ENCODE measurements around the gene CDH3. TPM values are rescaled to one million over a fixed set of nuclear protein-coding genes. Genes with fewer than 3 reads are reported as not detected.

CDH3 gene
- total RNA-seq, 1 experiment from 2014 or later: 4.9 TPM

DNA sequence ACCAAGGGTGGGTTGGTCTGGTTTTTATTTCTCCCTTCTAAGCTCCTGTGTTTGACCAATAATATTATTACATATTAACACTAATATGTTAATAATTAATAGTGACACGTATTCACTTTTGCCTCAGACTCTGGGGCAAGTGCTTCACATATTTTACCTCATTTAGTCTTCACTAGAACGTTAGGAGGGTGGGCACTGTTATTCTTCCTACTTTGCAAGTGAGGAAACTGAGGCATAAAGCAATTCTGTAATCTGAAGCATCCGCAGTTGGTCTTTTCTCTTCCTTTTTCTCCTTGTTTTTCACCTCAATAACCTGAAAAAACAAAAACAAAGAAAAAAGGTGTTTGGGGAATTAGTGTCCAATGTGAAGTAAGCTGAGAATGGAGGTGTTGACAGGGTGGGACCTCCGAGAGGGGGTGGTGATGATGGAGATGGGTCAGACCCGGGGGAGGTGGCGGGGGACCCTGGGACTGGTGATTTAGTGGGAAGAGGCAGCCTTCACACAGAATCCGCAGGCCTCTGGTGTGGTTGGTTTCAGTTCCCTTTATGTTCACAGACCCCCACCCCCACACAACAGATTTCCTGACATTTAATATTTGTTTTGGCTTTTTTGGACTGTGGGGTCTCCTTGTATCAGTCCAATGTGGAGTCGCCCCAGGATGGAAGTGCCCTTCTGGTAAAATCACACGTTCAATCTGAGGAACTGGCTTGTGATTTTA is 95.7 kb downstream of the CDH3 start:
- H3K27me3 ChIP-seq (replicated peaks): peaks cover 18% of the 10 kb centered on the region
- no peaks in the 10 kb centered on the region for H3K9me3 ChIP-seq (replicated peaks)
- H3K36me3 ChIP-seq: no peaks in the 10 kb centered on the region
- no peak overlapping the region for H3K4me3 ChIP-seq
- no peak for DNase-seq (ENCODE audit: low read depth in 1 of 2, low spot score in 2 of 2)
- H3K27ac ChIP-seq: no peak overlapping the region
- no peaks in the 10 kb centered on the region for H3K4me1 ChIP-seq (replicated peaks)

- DNase-seq (ENCODE audit: low read depth in 1 of 2, low spot score in 2 of 2): no peak
- Histone ChIP-seq H3K4me3 (no peak overlapping the region), H3K4me1 (replicated peaks) (no peaks in the 10 kb centered on the region), H3K36me3 (no peaks in the 10 kb centered on the region), H3K27ac (no peak overlapping the region), H3K27me3 (replicated peaks) (no peaks in the 10 kb centered on the region), H3K9me3 (replicated peaks) (no peaks in the 10 kb centered on the region)
These were observed 98.6 kb downstream of the CDH3 start for GRCh38 chr16:68743664-68744063.

DNA sequence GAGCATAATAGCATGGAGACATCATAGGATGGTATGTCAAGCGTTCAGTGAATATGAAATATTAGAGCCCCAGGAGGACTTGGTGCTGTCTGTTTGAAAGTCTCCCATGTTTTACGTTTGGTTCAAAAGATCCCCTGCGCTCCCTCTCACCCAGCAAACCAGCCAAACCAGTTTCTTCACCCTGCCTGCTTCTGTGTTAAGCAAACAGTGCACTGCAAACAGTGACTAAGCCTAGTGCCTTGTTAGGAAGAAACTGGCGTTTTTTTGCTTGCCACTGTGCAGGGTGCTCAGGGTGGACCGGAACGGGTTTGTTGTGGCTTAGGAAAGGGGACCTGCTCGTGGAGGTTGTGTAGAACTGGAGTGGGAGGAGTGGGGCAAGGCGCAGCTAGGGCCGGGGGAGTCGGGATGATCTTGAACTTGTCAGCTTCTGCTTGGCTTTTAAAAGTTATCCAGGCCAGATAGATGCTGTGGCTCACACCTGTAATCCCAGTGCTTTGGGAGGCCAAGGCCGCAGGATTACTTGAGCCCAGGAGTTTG is 99.7 kb downstream of the CDH3 start:
- DNase-seq (ENCODE audit: low read depth in 1 of 2, low spot score in 2 of 2): no peak
- H3K36me3 ChIP-seq: no peaks in the 10 kb centered on the region
- H3K9me3 ChIP-seq (replicated peaks): no peaks in the 10 kb centered on the region
- no peaks in the 10 kb centered on the region for H3K4me1 ChIP-seq (replicated peaks)
- no peaks in the 10 kb centered on the region for H3K27me3 ChIP-seq (replicated peaks)
- no peak overlapping the region for H3K27ac ChIP-seq
- no peak overlapping the region for H3K4me3 ChIP-seq

DNA sequence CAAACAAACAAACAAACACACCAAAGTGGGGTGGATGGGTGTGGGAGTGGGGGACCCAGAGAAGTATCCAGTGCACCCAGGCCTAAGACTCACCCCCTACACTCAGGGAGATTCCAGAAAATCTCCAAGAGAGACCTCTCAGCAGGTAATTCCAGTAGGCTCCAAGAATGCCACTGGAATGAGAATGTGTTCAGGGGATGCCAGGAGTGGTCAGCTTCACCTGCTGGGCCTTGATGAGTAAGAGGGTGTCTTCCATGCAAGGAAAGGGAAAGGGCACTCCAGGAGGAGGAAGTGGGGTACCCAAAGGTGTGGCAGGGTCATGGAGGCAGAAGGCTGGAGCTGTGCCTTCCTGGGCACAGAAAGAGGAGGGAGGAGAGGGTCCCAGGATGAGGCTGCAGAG is 101.8 kb downstream of the CDH3 start:
- Histone ChIP-seq H3K9me3 (replicated peaks) (no peaks in the 10 kb centered on the region), H3K4me1 (replicated peaks) (no peaks in the 10 kb centered on the region)

GRCh38 chr16:68749432-68749831 is 104.3 kb downstream of the CDH3 start:
- H3K9me3 ChIP-seq (replicated peaks): no peaks in the 10 kb centered on the region
- DNase-seq (ENCODE audit: low read depth in 1 of 2, low spot score in 2 of 2): no peak
- no peak overlapping the region for H3K4me3 ChIP-seq
- H3K27me3 ChIP-seq (replicated peaks): no peaks in the 10 kb centered on the region
- H3K4me1 ChIP-seq (replicated peaks): no peaks in the 10 kb centered on the region
- H3K36me3 ChIP-seq: no peaks in the 10 kb centered on the region
- H3K27ac ChIP-seq: no peak overlapping the region

More for the DNA sequence above, 101.8 kb downstream of the CDH3 start:
- H3K4me3 ChIP-seq: no peak overlapping the region
- H3K27me3 ChIP-seq (replicated peaks): no peaks in the 10 kb centered on the region
- H3K36me3 ChIP-seq: no peaks in the 10 kb centered on the region
- DNase-seq (ENCODE audit: low read depth in 1 of 2, low spot score in 2 of 2): no peak
- H3K27ac ChIP-seq: no peak overlapping the region

Other genes with a start within 250 kb of the CDH3 start
- gene SMPD3, start 196.8 kb upstream of the CDH3 start, total RNA-seq (2014; rRNA removed; shearing (Covaris generic)): 1.3 TPM in 1 of 2 replicates, not detected in the other
- 14.4 and 18.2 TPM in 2 replicates for gene ZFP90, start 106.0 kb upstream of the CDH3 start, total RNA-seq (2014; rRNA removed; shearing (Covaris generic))
- gene CDH1, start 92.0 kb downstream of the CDH3 start, total RNA-seq (2014; rRNA removed; shearing (Covaris generic)): 0.03 and 0.06 TPM in 2 replicates
- gene TANGO6, start 198.2 kb downstream of the CDH3 start, total RNA-seq (2014; rRNA removed; shearing (Covaris generic)): 17.1 and 18.1 TPM in 2 replicates